SK-N-SH (cell line): ENCODE results near the gene BABAM2. TPM values are rescaled to one million over a fixed set of nuclear protein-coding genes. Genes with fewer than 3 reads are reported as not detected.

Experiments
- CTCF ChIA-PET: fragments of 300-600, 350-600 bp; formaldehyde crosslinking; extraction: SDS; loops from one replicate; lab custom pipeline; 2021; lab: Yijun Ruan, JAX
- POLR2A ChIA-PET: fragments of 350-600 bp; sonication (Branson Sonifier 250); formaldehyde crosslinking; extraction: SDS; loops from one replicate; lab custom pipeline; 2020; ENCODE audit warnings: antibody characterized with exemption, inconsistent platforms; lab: Yijun Ruan, JAX
- DNase-seq: peaks from one replicate; pipeline ENCODE4 v3.0.0; 2012
- H2AFZ ChIP-seq: fragments of 200-600 bp; sonication (generic); 2 replicates; pipeline ENCODE4 v1.8.1; 2016; ENCODE audit warnings: antibody characterized with exemption, mild to moderate bottlenecking, low read depth
- H3F3A ChIP-seq: fragments of 200-600 bp; sonication (generic); replicated peaks from 2 replicates; pipeline ENCODE3; 2016; ENCODE audit warnings: antibody characterized with exemption, mild to moderate bottlenecking; ENCODE audit not compliant: insufficient read depth
- H3K27ac ChIP-seq, 2 experiments: fragments of 200-500 bp in 1 of 2; fragments of 200-600 bp in 1 of 2; sonication (Bioruptor generic) in 1 of 2; sonication (generic), shearing (Covaris generic) in 1 of 2; 2 replicates each; pipeline versions ENCODE4 v1.5.1 to v1.6.1; 2014 to 2016; ENCODE audit warnings: low read depth in 2 of 2, inconsistent platforms in 1 of 2, low read length in 1 of 2, mild to moderate bottlenecking in 1 of 2, mixed read lengths in 1 of 2
- H3K27me3 ChIP-seq: fragments of 200-600 bp; sonication (generic), shearing (Covaris generic); 2 replicates; pipeline ENCODE4 v1.6.1; 2016; ENCODE audit warnings: mixed run types; ENCODE audit not compliant: insufficient read depth
- H3K36me3 ChIP-seq, 2 experiments: fragments of 200-500 bp in 1 of 2; fragments of 200-600 bp in 1 of 2; sonication (Bioruptor generic) in 1 of 2; sonication (generic) in 1 of 2; replicated peaks in 1 of 2; 2 replicates each; pipeline versions ENCODE3 to v1.5.1; 2014 to 2016; ENCODE audit warnings: low read length in 1 of 2, mild to moderate bottlenecking in 1 of 2; ENCODE audit not compliant: insufficient read depth in 2 of 2, control insufficient read depth in 1 of 2
- H3K4me1 ChIP-seq, 2 experiments: fragments of 200-500 bp in 1 of 2; fragments of 200-600 bp in 1 of 2; sonication (Bioruptor generic) in 1 of 2; sonication (generic), shearing (Covaris generic) in 1 of 2; 2 replicates each; pipeline versions ENCODE4 v1.5.1 to v1.6.1; 2014 to 2016; ENCODE audit warnings: low read depth in 1 of 2, low read length in 1 of 2, mixed run types in 1 of 2; ENCODE audit not compliant: insufficient read depth in 2 of 2, control insufficient read depth in 1 of 2
- H3K4me2 ChIP-seq: fragments of 200-600 bp; sonication (generic), shearing (Covaris generic); 2 replicates; pipeline ENCODE4 v1.6.1; 2017; ENCODE audit warnings: mixed run types
- H3K4me3 ChIP-seq, 2 experiments: fragments of 200-500 bp in 1 of 2; fragments of 200-600 bp in 1 of 2; sonication (Bioruptor generic) in 1 of 2; sonication (generic), shearing (Covaris generic) in 1 of 2; 2 replicates each; pipeline versions ENCODE4 v1.5.1 to v1.8.1; 2014 to 2016; ENCODE audit warnings: low read depth in 2 of 2, inconsistent platforms in 1 of 2, low read length in 1 of 2, mild to moderate bottlenecking in 1 of 2, mixed read lengths in 1 of 2, moderate library complexity in 1 of 2
- H3K79me2 ChIP-seq: fragments of 200-600 bp; sonication (generic); 2 replicates; pipeline ENCODE4 v1.8.1; 2017; ENCODE audit warnings: mild to moderate bottlenecking; ENCODE audit not compliant: insufficient read depth
- H3K9ac ChIP-seq: fragments of 200-600 bp; sonication (generic); 2 replicates; pipeline ENCODE4 v1.6.1; 2017; ENCODE audit warnings: mixed run types
- H3K9me2 ChIP-seq: fragments of 200-600 bp; sonication (generic); 2 replicates; pipeline ENCODE4 v1.6.1; 2017; ENCODE audit warnings: mixed run types
- H3K9me3 ChIP-seq: fragments of 200-600 bp; sonication (generic); 2 replicates; pipeline ENCODE4 v1.6.1; 2017; ENCODE audit warnings: mixed run types, mild to moderate bottlenecking, moderate library complexity
- H4K20me1 ChIP-seq: fragments of 200-600 bp; sonication (generic); 2 replicates; pipeline ENCODE4 v1.6.1; 2017; ENCODE audit warnings: mild to moderate bottlenecking, mixed run types; ENCODE audit not compliant: insufficient read depth
- CHD2 ChIP-seq: fragments of 150-350 bp; IDR thresholded peaks from 2 replicates; pipeline ENCODE4 v1.6.1; 2018; ENCODE audit warnings: low read length; ENCODE audit not compliant: partially characterized antibody
- EZH2phosphoT487 ChIP-seq: fragments of 200-600 bp; sonication (generic); IDR thresholded peaks from 2 replicates; pipeline ENCODE4 v1.6.1; 2017; ENCODE audit warnings: low read depth, mixed run types, mild to moderate bottlenecking, antibody characterized with exemption, moderate library complexity, borderline replicate concordance
- FOSL2 ChIP-seq: IDR thresholded peaks from 2 replicates; pipeline ENCODE4 v1.4.0; 2012; ENCODE audit warnings: low read depth, mild to moderate bottlenecking, moderate library complexity, borderline replicate concordance
- FOXM1 ChIP-seq: IDR thresholded peaks from 2 replicates; pipeline ENCODE4 v1.4.0; 2012; ENCODE audit warnings: low read depth, mild to moderate bottlenecking
- GABPA ChIP-seq: IDR thresholded peaks from 2 replicates; pipeline ENCODE4 v1.4.0; 2012; ENCODE audit warnings: low read depth, mild to moderate bottlenecking
- GATA2 ChIP-seq: sonication (generic); formaldehyde crosslinking; IDR thresholded peaks from 2 replicates; pipeline ENCODE4 v1.5.0; 2020; ENCODE audit warnings: mild to moderate bottlenecking, missing genetic modification reagents
- MEF2A ChIP-seq: IDR thresholded peaks from 2 replicates; pipeline ENCODE4 v1.4.0; 2012; ENCODE audit warnings: low read depth, borderline replicate concordance
- MXI1 ChIP-seq: IDR thresholded peaks from 2 replicates; pipeline ENCODE4 v1.6.1; 2012; ENCODE audit warnings: mild to moderate bottlenecking, low read depth, low read length, improper control_type of control experiment
- NFIC ChIP-seq: IDR thresholded peaks from 2 replicates; pipeline ENCODE4 v1.4.0; 2012; ENCODE audit warnings: borderline replicate concordance
- POLR2AphosphoS5 ChIP-seq: IDR thresholded peaks from 2 replicates; pipeline ENCODE4 v1.6.1; 2012; ENCODE audit warnings: low read depth, low read length
- RCOR1 ChIP-seq: fragments of 150-350 bp; IDR thresholded peaks from 2 replicates; pipeline ENCODE4 v1.6.1; 2017; ENCODE audit warnings: antibody characterized with exemption, low read length
- RFX5 ChIP-seq: IDR thresholded peaks from 2 replicates; pipeline ENCODE4 v1.6.1; 2012; ENCODE audit warnings: mild to moderate bottlenecking, improper control_type of control experiment, low read length
- SIN3A ChIP-seq: IDR thresholded peaks from 2 replicates; pipeline ENCODE4 v1.6.1; 2012; ENCODE audit warnings: low read depth, mild to moderate bottlenecking, low read length, moderate library complexity, borderline replicate concordance
- SMC3 ChIP-seq: IDR thresholded peaks from 2 replicates; pipeline ENCODE4 v1.6.1; 2012; ENCODE audit warnings: low read depth, low read length, improper control_type of control experiment
- TAF1 ChIP-seq: IDR thresholded peaks from 2 replicates; pipeline ENCODE4 v1.6.1; 2012; ENCODE audit warnings: low read depth, mild to moderate bottlenecking, low read length, moderate library complexity, borderline replicate concordance
- TCF12 ChIP-seq: IDR thresholded peaks from 2 replicates; pipeline ENCODE4 v1.4.0; 2012
- TEAD4 ChIP-seq: IDR thresholded peaks from 2 replicates; pipeline ENCODE4 v1.4.0; 2012; ENCODE audit warnings: mild to moderate bottlenecking, borderline replicate concordance; ENCODE audit not compliant: insufficient read depth
- WGBS: methylation state at CpG from one replicate; pipeline ENCODE4 v1.1.6; 2017; ENCODE audit warnings: low lambda C conversion rate; 5-methylcytosine and 5-hydroxymethylcytosine counted together
- polyA plus RNA-seq, 3 experiments: library from polyadenylated mRNA; depleted of rRNA; stranded (reverse); fragments of >200 nt; gene quantifications; 2 replicates each; pipeline ENCODE4 v1.2.3, GENCODE V29; 2012
- TF ChIP-seq, protein P1 (sequence below): IDR thresholded peaks from 2 replicates; pipeline ENCODE4 v1.4.0; 2012; ENCODE audit warnings: low read depth
- TF ChIP-seq, protein P2 (sequence below): IDR thresholded peaks from 2 replicates; pipeline ENCODE4; 2012
- TF ChIP-seq, protein P3 (sequence below): fragments of 200-600 bp; sonication (generic); IDR thresholded peaks from 2 replicates; pipeline ENCODE4 v1.6.1; 2017; ENCODE audit warnings: antibody characterized with exemption, mild to moderate bottlenecking, moderate library complexity
- TF ChIP-seq, protein P4 (sequence below): IDR thresholded peaks from 2 replicates; pipeline ENCODE4 v1.4.0; 2012; ENCODE audit warnings: low read depth, borderline replicate concordance
- TF ChIP-seq, protein P5 (sequence below): fragments of 150-350 bp; IDR thresholded peaks from 2 replicates; pipeline ENCODE4 v1.6.1; 2017; ENCODE audit warnings: antibody characterized with exemption, low read length, low read depth, borderline replicate concordance

Gene BABAM2
- polyA plus RNA-seq, 1 of the 3 experiments (the other 2 are of a cell fraction), result 34.0 TPM

DNA sequence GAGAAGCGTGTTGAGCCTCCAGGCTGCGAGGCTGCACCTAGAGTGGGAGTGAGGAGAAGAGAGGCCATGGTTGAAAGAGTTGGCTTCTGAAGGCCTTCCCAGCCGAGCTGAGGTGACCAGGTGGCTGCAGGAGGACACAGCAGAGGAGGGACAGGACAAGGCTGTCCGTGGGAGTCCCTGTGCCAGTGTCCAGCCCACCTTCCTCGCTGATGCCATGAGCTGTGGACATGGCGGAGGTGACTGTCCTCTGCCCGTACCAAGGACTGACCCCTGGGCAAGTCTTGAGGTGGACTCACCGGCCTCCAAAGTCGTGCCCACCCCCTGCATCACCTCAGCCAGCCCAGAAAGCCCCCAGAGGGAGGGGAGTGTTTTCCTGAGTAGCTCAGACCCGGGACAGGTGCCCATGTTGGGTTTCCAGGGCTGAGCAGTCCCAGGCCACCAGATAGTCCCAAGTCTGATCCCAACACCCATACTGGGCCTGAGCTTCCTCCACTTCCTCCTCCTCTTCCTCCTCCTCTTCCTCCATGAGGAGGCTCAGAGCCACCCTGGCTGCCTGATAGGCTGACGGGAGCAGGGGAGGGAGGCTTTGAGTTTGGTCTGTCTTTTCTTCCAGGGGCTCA, 459.1 kb downstream of the BABAM2 start:
- peaks cover 5% of the 10 kb centered on the region for H3F3A ChIP-seq
- no peaks in the 10 kb centered on the region for H3K79me2 ChIP-seq
- H3K4me1 ChIP-seq, result peaks cover 0 to 37% of the 10 kb centered on the region in 2 experiments; a peak in 2 of 4 replicates
- H3K27ac ChIP-seq, result no peak overlapping the region
- H3K36me3 ChIP-seq, result no peaks in the 10 kb centered on the region
- WGBS, result 89% methylated on average over 7 of the region's 11 CpGs
- no peaks in the 10 kb centered on the region for H4K20me1 ChIP-seq
- H2AFZ ChIP-seq, result no peak overlapping the region
- no peak for DNase-seq
- TF ChIP-seq FOXM1 (no peak), SIN3A (no peak), TCF12 (no peak), FOSL2 (no peak), GABPA (no peak), TEAD4 (no peak), MEF2A (no peak), RFX5 (no peak), CHD2 (no peak), TAF1 (no peak)
- TF ChIP-seq, protein P1, sequence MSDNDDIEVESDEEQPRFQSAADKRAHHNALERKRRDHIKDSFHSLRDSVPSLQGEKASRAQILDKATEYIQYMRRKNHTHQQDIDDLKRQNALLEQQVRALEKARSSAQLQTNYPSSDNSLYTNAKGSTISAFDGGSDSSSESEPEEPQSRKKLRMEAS, result no peak
- no peak overlapping the region for H3K4me3 ChIP-seq
- no peaks in the 10 kb centered on the region for H3K9me2 ChIP-seq
- no peaks in the 10 kb centered on the region for H3K9me3 ChIP-seq
- ChIA-PET CTCF (interaction anchor here (0.9 to 1.6 kb wide), 4 partner anchors 9 to 595 kb away, joined by 3 to 6 read pairs (median 4); no protein-coding TSS in a partner anchor), POLR2A (interaction anchor here (0.7 kb wide), 1 partner anchor 41 kb away, joined by 3 read pairs; no protein-coding TSS in a partner anchor)
- no peak overlapping the region for H3K9ac ChIP-seq
- H3K4me2 ChIP-seq, result no peak overlapping the region
- H3K27me3 ChIP-seq, result no peaks in the 10 kb centered on the region

DNA sequence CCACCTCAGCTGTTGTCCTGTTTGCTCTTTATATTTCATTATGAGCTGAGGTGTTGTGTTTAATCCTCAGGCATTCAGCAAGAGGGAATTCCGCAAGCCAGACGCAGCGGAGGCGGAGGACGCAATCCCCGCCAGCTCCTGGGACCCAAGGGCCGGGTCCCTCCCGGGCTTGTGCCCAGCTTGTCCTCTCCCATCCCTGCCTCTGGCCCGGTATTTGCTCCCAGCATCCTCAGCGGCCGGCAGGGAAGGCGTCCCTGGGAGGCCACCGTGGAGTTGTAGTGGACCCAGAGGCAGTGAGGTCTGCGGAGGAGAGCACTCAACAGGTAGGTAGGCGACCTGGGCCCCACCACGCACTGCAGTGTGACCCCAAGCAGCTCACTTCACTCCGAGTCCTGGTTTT, 459.7 kb downstream of the BABAM2 start:
- POLR2A ChIA-PET, result no interaction called here
- no peak for DNase-seq
- H3K9me3 ChIP-seq, result no peaks in the 10 kb centered on the region
- no peak overlapping the region for H2AFZ ChIP-seq
- WGBS, result 97% methylated on average over 15 of the region's 17 CpGs
- no peak overlapping the region for H3K4me2 ChIP-seq
- peaks cover 5% of the 10 kb centered on the region for H3F3A ChIP-seq
- H3K9me2 ChIP-seq, result no peaks in the 10 kb centered on the region
- CTCF ChIA-PET, result interaction anchor here (0.9 to 1.6 kb wide), 5 partner anchors 9 to 596 kb away, joined by 3 to 6 read pairs (median 5); no protein-coding TSS in a partner anchor
- no peaks in the 10 kb centered on the region for H3K27me3 ChIP-seq
- H3K4me3 ChIP-seq, result no peak overlapping the region
- H3K9ac ChIP-seq, result no peak overlapping the region
- no peaks in the 10 kb centered on the region for H3K36me3 ChIP-seq
- H4K20me1 ChIP-seq, result no peaks in the 10 kb centered on the region
- no peak overlapping the region for H3K27ac ChIP-seq
- peaks cover 0 to 41% of the 10 kb centered on the region in 2 experiments; a peak in 2 of 4 replicates for H3K4me1 ChIP-seq
- no peaks in the 10 kb centered on the region for H3K79me2 ChIP-seq
- TF ChIP-seq, protein P2, sequence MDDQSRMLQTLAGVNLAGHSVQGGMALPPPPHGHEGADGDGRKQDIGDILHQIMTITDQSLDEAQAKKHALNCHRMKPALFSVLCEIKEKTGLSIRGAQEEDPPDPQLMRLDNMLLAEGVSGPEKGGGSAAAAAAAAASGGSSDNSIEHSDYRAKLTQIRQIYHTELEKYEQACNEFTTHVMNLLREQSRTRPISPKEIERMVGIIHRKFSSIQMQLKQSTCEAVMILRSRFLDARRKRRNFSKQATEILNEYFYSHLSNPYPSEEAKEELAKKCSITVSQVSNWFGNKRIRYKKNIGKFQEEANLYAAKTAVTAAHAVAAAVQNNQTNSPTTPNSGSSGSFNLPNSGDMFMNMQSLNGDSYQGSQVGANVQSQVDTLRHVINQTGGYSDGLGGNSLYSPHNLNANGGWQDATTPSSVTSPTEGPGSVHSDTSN, result no peak
- TF ChIP-seq SIN3A, result no peak
- no peak for TF ChIP-seq POLR2AphosphoS5
- TF ChIP-seq, protein P3, sequence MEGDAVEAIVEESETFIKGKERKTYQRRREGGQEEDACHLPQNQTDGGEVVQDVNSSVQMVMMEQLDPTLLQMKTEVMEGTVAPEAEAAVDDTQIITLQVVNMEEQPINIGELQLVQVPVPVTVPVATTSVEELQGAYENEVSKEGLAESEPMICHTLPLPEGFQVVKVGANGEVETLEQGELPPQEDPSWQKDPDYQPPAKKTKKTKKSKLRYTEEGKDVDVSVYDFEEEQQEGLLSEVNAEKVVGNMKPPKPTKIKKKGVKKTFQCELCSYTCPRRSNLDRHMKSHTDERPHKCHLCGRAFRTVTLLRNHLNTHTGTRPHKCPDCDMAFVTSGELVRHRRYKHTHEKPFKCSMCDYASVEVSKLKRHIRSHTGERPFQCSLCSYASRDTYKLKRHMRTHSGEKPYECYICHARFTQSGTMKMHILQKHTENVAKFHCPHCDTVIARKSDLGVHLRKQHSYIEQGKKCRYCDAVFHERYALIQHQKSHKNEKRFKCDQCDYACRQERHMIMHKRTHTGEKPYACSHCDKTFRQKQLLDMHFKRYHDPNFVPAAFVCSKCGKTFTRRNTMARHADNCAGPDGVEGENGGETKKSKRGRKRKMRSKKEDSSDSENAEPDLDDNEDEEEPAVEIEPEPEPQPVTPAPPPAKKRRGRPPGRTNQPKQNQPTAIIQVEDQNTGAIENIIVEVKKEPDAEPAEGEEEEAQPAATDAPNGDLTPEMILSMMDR, result no peak
- no peak for TF ChIP-seq TCF12
- TF ChIP-seq MEF2A, result no peak
- TF ChIP-seq MXI1, result no peak
- no peak for TF ChIP-seq TAF1
- TF ChIP-seq EZH2phosphoT487, result no peak
- no peak for TF ChIP-seq NFIC
- no peak for TF ChIP-seq GATA2
- TF ChIP-seq RCOR1, result no peak
- TF ChIP-seq, protein P4, sequence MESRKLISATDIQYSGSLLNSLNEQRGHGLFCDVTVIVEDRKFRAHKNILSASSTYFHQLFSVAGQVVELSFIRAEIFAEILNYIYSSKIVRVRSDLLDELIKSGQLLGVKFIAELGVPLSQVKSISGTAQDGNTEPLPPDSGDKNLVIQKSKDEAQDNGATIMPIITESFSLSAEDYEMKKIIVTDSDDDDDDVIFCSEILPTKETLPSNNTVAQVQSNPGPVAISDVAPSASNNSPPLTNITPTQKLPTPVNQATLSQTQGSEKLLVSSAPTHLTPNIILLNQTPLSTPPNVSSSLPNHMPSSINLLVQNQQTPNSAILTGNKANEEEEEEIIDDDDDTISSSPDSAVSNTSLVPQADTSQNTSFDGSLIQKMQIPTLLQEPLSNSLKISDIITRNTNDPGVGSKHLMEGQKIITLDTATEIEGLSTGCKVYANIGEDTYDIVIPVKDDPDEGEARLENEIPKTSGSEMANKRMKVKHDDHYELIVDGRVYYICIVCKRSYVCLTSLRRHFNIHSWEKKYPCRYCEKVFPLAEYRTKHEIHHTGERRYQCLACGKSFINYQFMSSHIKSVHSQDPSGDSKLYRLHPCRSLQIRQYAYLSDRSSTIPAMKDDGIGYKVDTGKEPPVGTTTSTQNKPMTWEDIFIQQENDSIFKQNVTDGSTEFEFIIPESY, result no peak
- no peak for TF ChIP-seq SMC3
- TF ChIP-seq, protein P5, sequence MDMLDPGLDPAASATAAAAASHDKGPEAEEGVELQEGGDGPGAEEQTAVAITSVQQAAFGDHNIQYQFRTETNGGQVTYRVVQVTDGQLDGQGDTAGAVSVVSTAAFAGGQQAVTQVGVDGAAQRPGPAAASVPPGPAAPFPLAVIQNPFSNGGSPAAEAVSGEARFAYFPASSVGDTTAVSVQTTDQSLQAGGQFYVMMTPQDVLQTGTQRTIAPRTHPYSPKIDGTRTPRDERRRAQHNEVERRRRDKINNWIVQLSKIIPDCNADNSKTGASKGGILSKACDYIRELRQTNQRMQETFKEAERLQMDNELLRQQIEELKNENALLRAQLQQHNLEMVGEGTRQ, result no peak
